Kidney epithelial cell (primary cell): ENCODE measurements around the gene ENTHD1. TPM values are rescaled to one million over a fixed set of nuclear protein-coding genes. Genes with fewer than 3 reads are reported as not detected.
"Not testable (repeated sequence)": the region's sequence is repeated elsewhere in the genome, so short reads cannot be mapped to it uniquely, and the experiment has no call there.

Source experiments
- DNase-seq: peaks from one replicate; pipeline ENCODE4 v3.0.0-alpha.2; 2010; ENCODE audit warnings: low read depth
- H3K27me3 ChIP-seq: 2 replicates; pipeline ENCODE4 v1.6.0; 2011; ENCODE audit warnings: low read length; ENCODE audit not compliant: control insufficient read depth, insufficient read depth
- H3K36me3 ChIP-seq: 2 replicates; pipeline ENCODE4 v1.5.1; 2011; ENCODE audit warnings: low read length; ENCODE audit not compliant: control insufficient read depth, insufficient read depth
- H3K4me3 ChIP-seq: 2 replicates; pipeline ENCODE4 v1.5.1; 2011; ENCODE audit warnings: low read depth, mild to moderate bottlenecking, control low read depth, low read length
- CTCF ChIP-seq: IDR thresholded peaks from 2 replicates; pipeline ENCODE4 v1.5.1; 2011; ENCODE audit warnings: mild to moderate bottlenecking, moderate library complexity, low read length, control low read depth, inconsistent platforms; ENCODE audit not compliant: insufficient read depth, poor library complexity, severe bottlenecking
- total RNA-seq: library from RNA; depleted of rRNA; stranded (reverse); fragments of >200 nt; gene quantifications from 2 replicates; pipeline ENCODE4 v1.2.3, GENCODE V29; 2015

ENTHD1 gene
- total RNA-seq, 1 donor from 2014 or later = not detected

- Histone ChIP-seq H3K4me3 (no peak overlapping the region), H3K27me3 (peaks cover 2% of the 10 kb centered on the region), H3K36me3 (no peaks in the 10 kb centered on the region)
- DNase-seq = no peak
- no peak for TF ChIP-seq CTCF
Measured at GRCh38 chr22:39856588-39856987, 37.0 kb downstream of the ENTHD1 start.

- Histone ChIP-seq H3K4me3 (no peak overlapping the region), H3K36me3 (no peaks in the 10 kb centered on the region), H3K27me3 (peaks cover 2% of the 10 kb centered on the region)
- DNase-seq = no peak
- no peak for TF ChIP-seq CTCF
Measured at GRCh38 chr22:39852799-39853198, 40.8 kb downstream of the ENTHD1 start.

GRCh38 chr22:39851606-39852315, 41.8 kb downstream of the ENTHD1 start:
- no peak for TF ChIP-seq CTCF
- Histone ChIP-seq H3K27me3 (peaks cover 2% of the 10 kb centered on the region), H3K36me3 (no peaks in the 10 kb centered on the region), H3K4me3 (no peak overlapping the region)
- DNase-seq = no peak

GRCh38 chr22:39847477-39847876, 46.1 kb downstream of the ENTHD1 start:
- H3K36me3 ChIP-seq = no peaks in the 10 kb centered on the region
- TF ChIP-seq CTCF = no peak
- no peaks in the 10 kb centered on the region for H3K27me3 ChIP-seq
- no peak for DNase-seq
- no peak overlapping the region for H3K4me3 ChIP-seq

- H3K36me3 ChIP-seq, DNase-seq, H3K27me3 ChIP-seq, H3K4me3 ChIP-seq: not testable (repeated sequence)
Measured at GRCh38 chr22:39846539-39846938, 47.0 kb downstream of the ENTHD1 start.

GRCh38 chr22:39845529-39845928, 48.0 kb downstream of the ENTHD1 start:
- no peaks in the 10 kb centered on the region for H3K36me3 ChIP-seq
- no peaks in the 10 kb centered on the region for H3K27me3 ChIP-seq
- no peak overlapping the region for H3K4me3 ChIP-seq
- TF ChIP-seq CTCF = no peak
- no peak for DNase-seq
